GM19099 (cell line): ENCODE measurements around the gene JPH4.

Source experiments
- POLR2A ChIP-seq: IDR thresholded peaks from 3 replicates; pipeline ENCODE4 v1.6.1; 2011; ENCODE audit warnings: low read depth; ENCODE audit not compliant: insufficient read length; ENCODE audit errors: extremely low read depth

Gene JPH4

DNA sequence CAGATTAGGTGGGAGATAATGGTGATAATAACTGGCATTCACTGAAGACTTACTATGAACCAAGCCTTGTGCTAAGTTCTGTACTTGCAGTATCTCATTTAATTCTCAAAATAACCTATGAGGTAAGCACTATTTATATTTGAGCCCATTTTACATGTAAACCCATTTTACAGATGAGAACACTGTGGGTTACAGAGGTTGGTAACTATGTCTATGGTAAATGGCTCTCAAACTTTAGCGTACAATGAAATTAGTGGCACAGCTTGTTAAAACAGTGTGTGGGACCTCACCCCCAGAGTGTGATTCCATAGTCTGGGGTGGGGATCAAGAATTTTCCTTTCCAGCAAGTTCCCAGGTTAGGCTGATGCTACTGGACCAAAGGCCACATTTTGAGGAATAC is 22.2 kb upstream of the JPH4 start:
- TF ChIP-seq POLR2A, result no peak

DNA sequence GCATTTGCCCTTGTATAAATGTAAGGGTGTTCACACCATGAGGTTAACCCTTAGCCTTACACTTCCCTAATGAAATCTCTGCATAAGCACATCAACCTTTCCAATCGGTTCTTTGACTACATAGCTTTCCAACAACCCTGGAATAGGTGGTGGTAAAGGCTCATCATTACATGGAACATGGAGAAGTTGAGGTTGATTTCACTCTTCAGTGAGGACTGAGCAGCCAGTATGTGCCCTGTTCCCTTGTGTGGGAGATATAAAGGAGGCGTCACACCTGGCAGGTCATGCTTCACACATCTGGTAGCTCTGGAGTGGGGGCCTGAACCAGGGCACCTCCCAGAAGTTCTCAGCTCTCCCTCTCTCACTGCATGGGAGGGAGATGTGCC is 21.7 kb upstream of the JPH4 start:
- TF ChIP-seq POLR2A, result no peak

DNA sequence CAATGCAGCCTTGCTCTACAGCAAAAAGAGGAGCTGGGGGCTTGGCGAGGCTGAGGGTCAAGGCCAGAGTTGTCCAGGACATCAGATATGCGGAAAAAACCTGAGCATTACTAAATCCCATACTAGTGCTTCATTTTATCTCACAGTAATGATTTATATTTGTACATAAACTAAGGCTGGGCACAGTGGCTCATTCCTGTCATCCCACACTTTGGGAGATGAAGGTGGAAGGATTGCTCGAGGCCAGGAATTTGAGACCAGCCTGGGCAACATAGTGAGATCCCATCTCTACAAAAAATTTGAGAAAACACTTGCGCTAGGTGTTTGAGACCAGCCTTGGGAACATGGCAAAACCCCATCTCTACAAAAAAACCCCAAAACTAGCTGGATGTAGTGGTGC is 11.6 kb upstream of the JPH4 start:
- TF ChIP-seq POLR2A, result no peak

DNA sequence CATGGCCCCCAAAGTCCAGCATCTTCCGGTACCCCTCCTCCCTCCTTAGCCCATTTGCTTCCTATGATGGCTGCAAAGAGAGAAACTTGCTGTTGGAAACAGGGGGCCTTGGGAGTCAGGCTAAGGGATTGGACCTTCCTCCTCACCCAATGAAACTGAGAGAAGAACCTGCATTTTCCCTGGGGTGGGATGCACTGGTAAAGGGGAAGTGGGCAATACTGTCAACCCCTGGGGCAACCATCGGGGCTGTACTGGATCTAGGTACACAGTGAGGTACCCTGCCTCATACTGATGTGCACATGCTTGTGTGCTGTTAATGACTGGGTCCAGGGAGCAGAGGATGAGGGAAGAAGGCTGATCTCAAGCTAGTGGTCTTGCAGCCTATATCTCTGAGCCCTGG is 11.0 kb upstream of the JPH4 start:
- TF ChIP-seq POLR2A, result no peak

DNA sequence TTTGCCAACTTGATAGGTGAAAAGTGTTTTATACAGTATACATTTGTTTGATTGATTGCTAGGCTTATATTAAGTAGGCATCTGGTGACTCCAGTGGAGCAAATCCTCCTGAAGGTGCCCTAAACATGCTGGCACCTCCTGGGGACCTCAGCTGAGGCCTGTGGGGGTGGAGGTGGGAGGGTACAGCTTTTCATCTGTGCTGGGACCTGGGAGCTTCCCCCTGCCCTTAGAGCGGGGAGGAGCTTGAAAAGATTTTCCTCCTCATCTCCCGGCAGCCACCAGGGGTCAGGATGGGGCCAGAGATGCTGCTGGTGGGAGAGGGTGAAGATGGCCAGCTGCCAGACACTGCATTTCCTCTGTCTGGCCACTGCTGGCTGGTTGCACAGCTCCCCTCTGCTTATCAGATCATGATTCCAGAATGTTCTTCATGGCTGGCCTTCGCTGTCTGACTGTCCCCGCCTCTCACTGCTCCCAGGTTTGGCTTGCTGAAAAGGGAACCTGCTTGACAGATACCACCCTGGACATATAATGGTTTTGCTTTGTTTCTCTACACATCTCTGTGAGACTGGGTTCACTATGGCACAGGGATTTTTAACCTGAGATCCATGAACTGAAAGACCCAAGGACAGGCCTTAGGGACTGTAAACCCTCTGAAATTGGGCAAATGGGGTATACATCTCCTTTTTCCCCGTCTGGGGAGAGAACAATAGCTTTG is 10.5 kb upstream of the JPH4 start:
- no peak for TF ChIP-seq POLR2A

DNA sequence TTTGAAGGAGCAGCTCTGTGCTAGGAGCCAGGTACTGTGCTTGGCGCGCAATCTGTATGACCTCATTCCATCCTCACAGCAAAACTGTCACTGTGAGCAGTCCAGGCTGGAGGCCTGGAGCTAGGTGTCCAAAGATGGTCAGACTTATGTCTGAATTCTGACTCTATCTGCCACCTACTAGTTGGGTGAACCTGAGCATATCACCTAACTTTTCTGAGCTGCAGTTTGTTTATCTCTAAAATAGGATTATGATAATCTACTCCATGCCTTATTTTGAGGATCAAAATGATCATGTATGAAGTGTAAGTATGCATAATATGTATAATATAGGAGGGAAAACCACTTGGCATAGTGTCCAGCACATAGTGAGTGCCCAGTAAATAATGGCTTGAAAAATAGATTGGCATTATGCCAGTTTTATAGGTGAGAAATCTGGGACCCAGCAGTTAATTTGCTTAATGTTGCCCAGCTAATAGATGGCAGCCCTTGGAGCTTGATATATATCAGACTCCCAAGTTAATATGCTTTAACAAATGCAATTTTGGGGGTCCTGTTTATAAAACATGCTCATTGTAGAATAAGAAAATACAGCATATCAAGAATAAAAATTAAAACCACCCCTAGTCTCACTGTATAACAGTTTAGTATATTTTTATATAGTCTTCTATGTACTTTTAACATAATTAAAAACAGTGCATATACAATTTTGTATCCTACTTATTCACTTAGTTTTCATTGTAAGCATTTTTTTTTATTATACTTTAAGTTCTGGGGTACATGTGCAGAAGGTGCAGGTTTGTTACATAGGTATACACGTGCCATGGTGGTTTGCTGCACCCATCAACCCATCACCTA is 4.5 kb upstream of the JPH4 start:
- no peak for TF ChIP-seq POLR2A

DNA sequence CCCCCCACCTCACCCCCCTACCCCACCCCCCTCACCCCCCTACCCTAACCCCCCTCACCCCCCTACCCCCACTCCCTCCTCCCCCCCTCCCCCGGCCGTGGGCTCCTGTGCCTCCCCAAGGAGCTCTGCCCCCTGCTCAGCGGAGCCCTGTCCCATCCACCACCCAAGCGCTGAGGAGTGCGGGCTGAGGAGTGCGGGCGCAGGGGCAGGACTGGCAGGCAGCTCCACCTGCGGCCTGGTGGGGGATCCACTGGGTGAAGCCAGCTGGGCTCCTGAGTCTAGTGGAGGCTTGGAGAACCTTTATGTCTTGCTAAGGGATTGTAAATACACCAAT is 2.3 kb upstream of the JPH4 start:
- no peak for TF ChIP-seq POLR2A

DNA sequence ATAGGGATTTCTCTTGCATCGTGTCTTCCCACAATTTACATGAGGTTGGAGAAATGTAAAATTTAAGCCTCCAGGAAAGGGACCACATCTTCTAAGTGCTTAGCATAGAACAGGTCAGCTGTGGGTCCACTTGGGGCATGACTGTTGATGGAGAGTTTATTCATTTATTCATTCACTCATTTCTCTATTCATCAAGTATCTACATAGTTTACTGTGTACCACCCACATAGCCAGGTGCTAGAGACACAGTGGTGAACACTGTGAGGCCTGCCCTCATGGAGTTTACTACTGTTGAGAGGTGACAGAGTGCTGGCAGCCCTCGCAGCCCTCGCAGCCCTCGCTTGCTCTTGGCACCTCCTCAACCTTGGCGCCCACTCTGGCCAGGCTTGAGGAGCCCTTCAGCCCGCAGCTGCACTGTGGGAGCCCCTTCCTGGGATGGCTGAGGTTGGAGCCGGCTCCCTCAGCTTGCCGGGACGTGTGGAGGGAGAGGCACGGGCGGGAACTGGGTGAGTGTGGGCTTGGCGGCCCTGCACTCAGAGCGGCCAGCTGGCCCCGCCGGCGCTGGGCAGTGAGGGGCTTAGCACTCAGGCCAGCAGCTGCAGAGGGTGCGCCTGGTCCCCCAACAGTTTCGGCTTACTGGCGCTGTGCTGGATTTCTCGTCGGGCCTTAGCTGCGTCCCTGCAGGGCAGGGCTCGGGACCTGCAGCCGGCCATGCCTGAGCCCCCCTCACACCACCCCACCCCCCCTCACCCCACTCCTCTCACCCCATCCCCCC is 1.7 kb upstream of the JPH4 start:
- no peak for TF ChIP-seq POLR2A

DNA sequence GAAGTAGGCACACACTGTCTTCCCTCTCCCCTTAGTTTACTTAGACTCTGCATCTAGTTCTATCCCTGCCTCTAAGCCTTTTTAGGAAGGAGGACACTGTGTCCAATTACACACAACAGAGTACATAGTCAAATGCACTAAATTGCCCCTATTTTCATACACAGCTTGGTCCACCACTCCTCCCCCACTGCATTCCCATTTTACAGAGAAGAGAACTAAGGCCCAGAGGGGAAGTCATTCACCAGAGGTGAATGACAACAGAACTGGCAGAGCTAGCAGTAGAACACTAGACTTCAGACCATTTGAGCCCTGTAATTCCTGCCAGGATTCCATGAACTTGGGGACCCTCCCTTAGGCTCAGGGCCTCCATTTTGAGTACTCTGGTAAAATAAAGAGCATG is 1.1 kb upstream of the JPH4 start:
- TF ChIP-seq POLR2A, result no peak

DNA sequence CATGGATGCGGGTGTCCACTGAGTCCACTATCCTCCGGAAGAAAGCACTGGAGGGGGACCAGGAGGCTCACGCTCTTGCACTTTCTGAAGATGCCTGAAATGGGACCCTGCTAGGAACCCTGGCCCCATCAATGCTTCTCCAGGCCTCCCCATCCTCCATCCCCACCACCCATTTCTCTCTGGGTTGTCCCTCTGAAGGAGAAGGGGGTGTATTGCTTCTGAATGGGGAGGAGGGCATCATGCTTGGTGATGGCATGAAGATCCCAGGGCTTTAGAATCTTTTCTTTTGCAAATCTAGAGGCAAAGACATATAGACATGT is 681 bp upstream of the JPH4 start:
- TF ChIP-seq POLR2A, result no peak

DNA sequence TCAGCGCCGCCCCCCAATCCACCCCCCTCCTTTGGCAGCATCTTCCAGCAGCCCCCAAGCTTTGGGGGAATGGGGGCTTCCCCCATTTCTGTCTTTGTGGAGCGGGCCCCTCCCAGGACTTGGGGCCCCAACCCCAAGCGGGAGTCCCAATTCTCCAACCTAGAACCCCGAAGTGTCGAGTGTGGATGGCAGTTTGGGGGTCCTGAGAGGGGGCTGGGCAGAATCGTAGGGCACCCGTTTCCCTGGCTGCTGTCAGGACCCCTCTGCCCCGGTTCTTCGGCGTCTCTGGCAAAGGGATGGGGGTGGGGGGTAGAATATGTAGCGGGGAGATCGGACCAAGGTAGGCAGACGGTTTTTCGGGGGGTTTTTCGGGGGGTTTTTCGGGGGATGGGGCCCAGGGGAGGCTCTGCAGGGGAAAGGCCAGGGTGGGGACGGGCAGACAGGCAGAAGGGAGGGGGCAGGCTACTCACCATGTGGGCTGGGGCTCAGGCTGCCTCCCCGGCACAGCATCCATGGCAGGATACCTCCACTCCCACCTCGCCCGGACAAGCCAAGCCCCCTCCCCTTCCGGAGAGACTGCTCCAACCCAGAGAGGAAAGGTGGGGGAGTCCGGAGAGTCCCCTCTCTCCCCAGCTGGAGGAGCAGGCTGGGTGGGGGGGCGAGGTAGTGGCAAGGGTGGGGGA is 739 bp downstream of the JPH4 start:
- TF ChIP-seq POLR2A, result no peak

DNA sequence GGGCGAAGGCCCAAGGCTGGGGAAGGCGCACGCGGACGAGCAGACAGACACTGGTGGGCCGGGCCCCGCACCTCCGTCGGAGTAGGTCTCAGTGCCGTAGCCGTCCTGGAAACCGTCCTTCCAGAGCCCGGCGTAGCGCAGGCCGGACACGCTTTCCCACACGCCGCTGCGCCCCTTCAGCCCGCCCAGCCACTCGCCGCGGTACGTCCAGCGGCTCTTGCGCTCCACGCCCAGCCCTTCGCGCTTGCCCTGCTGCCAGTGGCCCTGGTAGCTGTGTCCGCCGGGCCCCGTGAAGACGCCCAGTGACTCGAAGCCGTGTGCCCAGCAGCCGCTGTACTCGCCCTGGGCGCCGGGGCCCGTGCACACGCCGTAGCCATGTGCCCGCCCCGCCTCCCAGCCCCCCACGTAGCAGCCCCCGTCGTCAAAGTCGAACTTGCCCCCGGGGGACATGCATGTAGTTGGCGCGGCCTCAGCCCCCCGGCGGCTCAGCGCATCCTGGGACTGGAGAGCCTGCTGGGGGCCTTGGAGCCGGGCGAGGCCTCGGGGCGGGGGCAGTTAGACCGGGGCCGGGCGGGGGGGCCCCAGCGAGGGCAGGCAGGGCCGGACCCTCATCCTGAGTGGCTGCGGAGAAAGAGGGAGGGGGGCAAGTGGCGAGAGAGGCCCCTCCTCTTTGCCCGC is 1.4 kb downstream of the JPH4 start:
- no peak for TF ChIP-seq POLR2A

DNA sequence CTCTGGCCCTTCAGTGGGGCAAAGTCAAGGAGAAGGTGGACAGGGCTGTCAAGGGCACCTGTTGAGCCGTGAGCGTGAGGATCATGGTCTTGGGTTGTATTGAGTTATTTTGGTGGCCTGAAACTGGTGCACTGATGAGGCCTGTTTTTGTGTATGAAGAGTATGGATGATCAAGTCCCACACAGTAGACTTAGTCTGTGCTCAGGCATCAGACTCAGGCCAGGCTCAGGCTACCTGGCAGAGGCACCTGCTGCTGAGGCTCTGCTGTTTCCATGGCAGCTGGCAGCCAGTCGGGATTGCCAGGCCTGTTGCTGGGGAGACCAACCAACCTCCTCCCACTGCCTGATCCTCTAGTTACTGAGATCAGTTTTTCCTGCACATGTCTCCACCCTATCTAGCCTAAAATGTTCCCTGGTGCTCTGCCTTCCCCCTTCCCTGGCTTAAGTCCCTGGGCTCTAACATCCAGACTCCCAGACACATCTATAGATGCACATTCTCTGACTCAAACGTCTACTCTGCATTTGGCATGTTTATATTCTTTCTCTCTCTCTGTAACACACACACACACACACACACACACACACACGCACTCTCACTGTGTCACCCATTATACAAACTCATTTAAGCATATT is 5.1 kb downstream of the JPH4 start:
- no peak for TF ChIP-seq POLR2A

DNA sequence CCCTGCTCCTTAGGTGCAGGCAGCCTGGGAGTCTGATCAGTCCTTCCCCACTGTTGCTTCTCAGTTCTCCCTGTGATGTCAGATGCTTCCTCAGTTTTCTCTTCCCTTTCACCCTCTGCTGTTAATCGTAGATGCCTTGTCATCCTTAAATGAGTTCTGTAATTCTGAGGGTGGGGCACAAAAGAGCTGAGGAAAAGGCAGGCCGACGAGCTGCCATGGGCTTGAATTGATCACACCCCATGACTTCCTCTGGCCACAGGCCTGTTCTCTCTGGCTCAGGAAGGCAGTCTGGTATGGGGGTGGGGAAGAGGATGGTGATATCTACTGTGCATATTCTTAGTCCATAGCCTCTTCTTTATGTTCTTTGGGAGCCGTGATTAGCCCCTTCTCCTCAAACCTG is 5.8 kb downstream of the JPH4 start:
- no peak for TF ChIP-seq POLR2A

DNA sequence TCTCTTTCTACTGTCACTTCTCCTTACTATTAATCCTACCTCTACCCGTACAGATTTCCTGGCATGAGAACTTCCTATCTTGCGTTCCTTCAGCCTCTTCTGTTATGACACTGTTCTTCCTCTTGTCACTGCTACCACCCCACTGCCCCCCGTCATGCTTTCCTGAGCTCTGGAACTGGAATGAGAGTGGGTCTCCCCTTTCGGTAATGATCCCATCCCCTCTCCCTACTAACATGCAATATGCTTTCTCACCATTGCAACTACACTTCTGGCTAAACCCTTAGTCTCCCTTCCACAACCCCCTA is 6.1 kb downstream of the JPH4 start:
- no peak for TF ChIP-seq POLR2A
